Subcutaneous abdominal adipose tissue (tissue), 5 donors: Measurements from ENCODE around the gene RAB5A.
"Not testable (repeated sequence)": the region's sequence is repeated elsewhere in the genome, so short reads cannot be mapped to it uniquely, and the experiment has no call there.

ENCODE experiments used
- H3K27ac ChIP-seq: one replicate; pipeline ENCODE4 v1.7.0; 2013; ENCODE audit warnings: low read depth, mild to moderate bottlenecking, inconsistent platforms, low read length, moderate library complexity
- H3K27me3 ChIP-seq, 5 donors: one replicate each; pipeline ENCODE4 v1.7.0; 2013; ENCODE audit warnings: low read length in 5 of 5, inconsistent platforms in 1 of 5; ENCODE audit not compliant: control insufficient read depth in 5 of 5, insufficient read depth in 4 of 5
- H3K36me3 ChIP-seq, 5 donors: one replicate each; pipeline ENCODE4 v1.7.0; 2013; ENCODE audit warnings: low read length in 5 of 5; ENCODE audit not compliant: control insufficient read depth in 5 of 5, insufficient read depth in 5 of 5
- H3K4me1 ChIP-seq, 5 donors: one replicate each; pipeline ENCODE4 v1.7.0; 2013; ENCODE audit warnings: low read length in 5 of 5, mild to moderate bottlenecking in 3 of 5, moderate library complexity in 1 of 5; ENCODE audit not compliant: control insufficient read depth in 5 of 5, insufficient read depth in 5 of 5
- H3K4me3 ChIP-seq, 5 donors: one replicate each; pipeline ENCODE4 v1.7.0; 2013; ENCODE audit warnings: low read length in 5 of 5, low read depth in 1 of 5
- H3K9ac ChIP-seq, 5 donors: one replicate each; pipeline ENCODE4 v1.7.0; 2013; ENCODE audit warnings: low read length in 5 of 5, mild to moderate bottlenecking in 4 of 5, moderate library complexity in 3 of 5
- H3K9me3 ChIP-seq, 5 donors: one replicate each; pipeline ENCODE4 v1.7.0; 2013; ENCODE audit warnings: low read length in 5 of 5; ENCODE audit not compliant: control insufficient read depth in 5 of 5
- donor health status: healthy.
- donor health status: healthy.
- donor health status: healthy.
- donor health status: healthy.
- donor health status: healthy.

Gene RAB5A, protein sequence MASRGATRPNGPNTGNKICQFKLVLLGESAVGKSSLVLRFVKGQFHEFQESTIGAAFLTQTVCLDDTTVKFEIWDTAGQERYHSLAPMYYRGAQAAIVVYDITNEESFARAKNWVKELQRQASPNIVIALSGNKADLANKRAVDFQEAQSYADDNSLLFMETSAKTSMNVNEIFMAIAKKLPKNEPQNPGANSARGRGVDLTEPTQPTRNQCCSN

DNA sequence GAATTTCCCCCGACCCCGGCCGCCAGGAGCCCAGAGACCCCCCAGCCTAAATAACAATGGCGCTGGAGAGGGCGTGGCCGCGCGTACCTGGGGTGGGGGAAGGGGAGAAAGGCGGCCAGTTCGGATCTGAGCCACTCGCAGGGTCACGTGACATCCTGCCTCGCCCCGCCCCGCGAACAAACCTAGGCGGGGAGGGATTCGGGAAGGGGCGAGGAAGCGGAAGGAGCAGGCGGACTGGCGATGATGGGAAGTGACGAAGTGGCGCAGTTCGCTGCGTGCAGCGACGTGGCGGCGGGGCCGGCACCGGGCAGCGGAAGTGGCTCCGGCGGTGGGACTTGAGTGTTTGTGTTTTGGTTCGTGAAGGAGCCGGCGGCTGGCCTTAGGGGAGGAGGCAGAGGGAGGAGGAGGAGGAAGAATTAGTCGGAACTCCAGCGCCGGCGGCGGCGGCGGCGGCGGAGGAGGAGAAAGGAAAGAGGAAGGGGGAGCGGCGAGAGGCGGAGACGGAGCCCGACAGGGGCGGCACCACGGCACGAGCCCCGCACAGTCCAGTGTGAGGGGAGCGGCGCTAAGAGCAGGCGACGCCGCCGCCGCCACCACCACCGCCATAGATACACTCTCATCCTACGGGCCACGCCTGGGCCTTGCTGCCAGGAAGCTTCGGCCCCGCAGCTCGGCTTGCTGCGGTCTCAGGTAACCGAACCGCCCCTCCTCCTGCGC lies at the start of gene RAB5A:
Gene RAB5A (plus strand): TSS at position 266 of the 717 bp plus-strand sequence. CDS start 3,802 bp downstream, outside the sequence.
- peak within 1 kb of the TSS; percentile 88 to 100 (median 99) for H3K9ac ChIP-seq
- H3K9me3 ChIP-seq = no peaks in the 10 kb centered on the region
- H3K27ac ChIP-seq = peak within 1 kb of the TSS; percentile 97
- peaks cover 5 to 13% (median 7%) of the 10 kb centered on the region in 5 donors for H3K36me3 ChIP-seq
- H3K4me3 ChIP-seq = peak within 1 kb of the TSS; percentile 74 to 99 (median 90)
- no peaks in the 10 kb centered on the region for H3K27me3 ChIP-seq
- peaks cover 0 to 46% (median 31%) of the 10 kb centered on the region in 5 donors for H3K4me1 ChIP-seq

DNA sequence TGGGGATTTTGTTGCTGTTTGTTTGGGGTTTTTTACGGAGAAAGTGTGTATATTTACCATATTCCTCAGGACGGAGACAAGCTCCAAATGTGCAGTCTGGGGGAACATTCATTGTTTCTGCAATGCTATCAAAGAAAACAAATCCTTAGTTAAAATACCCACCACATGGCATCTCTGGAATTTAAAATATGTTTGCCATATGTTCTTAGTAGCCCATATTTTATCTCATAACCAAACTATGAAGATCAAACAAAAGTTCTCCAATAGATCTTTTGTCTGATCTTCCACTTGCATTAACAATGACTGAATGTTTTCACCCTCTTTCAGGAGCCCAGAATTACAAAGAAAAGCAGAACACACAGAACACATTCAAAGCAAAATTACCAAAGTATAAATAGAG lies 48.2 kb upstream of the RAB5A start:
- H3K4me1 ChIP-seq = no peaks in the 10 kb centered on the region
- no peak overlapping the region for H3K9ac ChIP-seq

DNA sequence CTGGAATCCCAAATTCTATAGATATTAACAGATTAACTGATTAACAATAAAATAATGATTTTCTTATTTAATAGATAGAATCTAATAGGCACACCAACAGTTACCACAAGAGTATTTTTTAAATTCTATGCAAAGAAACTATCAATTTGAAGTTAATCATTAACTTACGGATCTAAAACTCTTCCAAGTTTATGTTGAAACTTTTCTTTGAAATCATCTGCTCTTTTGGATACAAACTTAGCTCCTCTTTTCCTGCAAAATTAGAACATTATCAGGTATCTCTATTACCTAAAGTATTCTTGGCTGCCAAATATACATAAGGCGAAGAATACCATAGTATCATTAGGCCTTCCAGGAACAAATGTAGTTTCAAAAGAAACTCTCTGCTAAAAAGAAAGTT lies 47.6 kb upstream of the RAB5A start:
- Histone ChIP-seq H3K36me3 (peaks cover 0 to 4% (median 0%) of the 10 kb centered on the region in 5 donors), H3K4me1 (no peaks in the 10 kb centered on the region), H3K9me3 (no peaks in the 10 kb centered on the region), H3K9ac (no peak overlapping the region), H3K27ac (no peak overlapping the region), H3K4me3 (no peak overlapping the region), H3K27me3 (no peaks in the 10 kb centered on the region)

More for the DNA sequence above, 48.2 kb upstream of the RAB5A start:
- H3K4me3 ChIP-seq = no peak overlapping the region
- no peaks in the 10 kb centered on the region for H3K27me3 ChIP-seq
- H3K9me3 ChIP-seq = no peaks in the 10 kb centered on the region
- no peak overlapping the region for H3K27ac ChIP-seq
- H3K36me3 ChIP-seq = peaks cover 0 to 4% (median 0%) of the 10 kb centered on the region in 5 donors

DNA sequence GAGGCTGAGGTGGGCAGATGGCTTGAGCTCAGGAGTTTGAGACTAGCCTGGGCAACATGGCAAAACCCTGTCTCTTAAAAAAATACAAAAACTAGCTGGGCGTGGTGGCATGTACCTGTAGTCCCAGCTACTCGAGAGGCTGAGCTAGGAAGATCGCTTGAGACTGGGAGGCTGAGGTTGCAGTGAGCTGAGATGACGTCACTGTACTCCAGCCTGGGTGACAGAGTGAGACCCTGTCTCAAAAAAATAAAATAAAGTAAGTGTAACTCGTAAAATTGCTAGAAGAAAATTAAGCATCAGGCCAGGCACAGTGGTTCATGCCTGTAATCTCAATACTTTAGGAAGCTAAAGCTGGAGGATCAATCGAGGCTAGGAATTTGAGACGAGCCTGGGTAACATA lies 47.1 kb upstream of the RAB5A start:
- not testable (repeated sequence) for H3K9me3 ChIP-seq, H3K9ac ChIP-seq

DNA sequence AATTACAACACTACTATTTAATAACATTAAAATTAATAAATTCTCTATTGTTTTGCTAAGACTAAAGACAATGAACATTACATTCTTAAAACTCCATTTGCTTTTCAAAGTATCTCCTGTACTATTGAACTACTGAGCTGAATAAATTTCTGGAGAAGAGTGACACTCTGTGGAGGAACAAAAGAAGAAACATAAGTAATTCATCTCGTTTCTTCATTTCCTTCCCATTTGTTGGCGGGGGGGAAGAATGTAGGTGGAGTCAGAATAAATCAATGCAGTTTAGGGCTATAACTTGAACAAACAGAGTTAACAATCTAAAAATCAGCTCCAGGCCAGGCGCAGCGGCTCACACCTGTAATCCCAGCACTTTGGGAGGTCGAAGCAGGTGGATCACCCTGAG lies 45.6 kb upstream of the RAB5A start:
- Histone ChIP-seq H3K9me3 (no peaks in the 10 kb centered on the region), H3K4me3 (no peak overlapping the region), H3K36me3 (peaks cover 0 to 3% (median 0%) of the 10 kb centered on the region in 5 donors), H3K9ac (no peak overlapping the region), H3K27me3 (no peaks in the 10 kb centered on the region), H3K4me1 (no peaks in the 10 kb centered on the region), H3K27ac (no peak overlapping the region)

More for the DNA sequence above, 47.1 kb upstream of the RAB5A start:
- H3K4me1 ChIP-seq, H3K27me3 ChIP-seq, H3K4me3 ChIP-seq, H3K27ac ChIP-seq, H3K36me3 ChIP-seq: not testable (repeated sequence)

DNA sequence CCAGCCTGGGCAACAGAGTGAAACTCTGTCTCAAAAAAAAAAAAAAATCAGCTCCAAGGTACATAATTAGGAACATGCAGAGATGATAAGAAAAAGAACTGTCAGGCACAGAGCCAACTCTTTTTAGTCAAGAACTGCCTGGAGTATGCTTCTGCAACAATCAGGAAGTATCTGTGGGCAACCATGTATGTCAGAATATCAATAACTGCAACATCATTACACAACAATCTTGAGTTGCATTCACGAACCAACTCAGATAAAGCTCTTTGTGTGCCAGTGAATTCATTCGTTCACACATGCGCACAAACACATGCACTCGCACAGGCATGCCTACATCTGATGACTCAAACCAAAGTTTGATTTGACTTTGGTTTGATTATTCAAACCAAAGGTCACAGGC lies 45.0 kb upstream of the RAB5A start:
- no peaks in the 10 kb centered on the region for H3K4me1 ChIP-seq
- H3K27ac ChIP-seq = no peak overlapping the region
- no peak overlapping the region for H3K4me3 ChIP-seq
- no peak overlapping the region for H3K9ac ChIP-seq
- H3K27me3 ChIP-seq = no peaks in the 10 kb centered on the region
- H3K9me3 ChIP-seq = peaks cover 0 to 3% (median 0%) of the 10 kb centered on the region in 5 donors
- no peaks in the 10 kb centered on the region for H3K36me3 ChIP-seq

DNA sequence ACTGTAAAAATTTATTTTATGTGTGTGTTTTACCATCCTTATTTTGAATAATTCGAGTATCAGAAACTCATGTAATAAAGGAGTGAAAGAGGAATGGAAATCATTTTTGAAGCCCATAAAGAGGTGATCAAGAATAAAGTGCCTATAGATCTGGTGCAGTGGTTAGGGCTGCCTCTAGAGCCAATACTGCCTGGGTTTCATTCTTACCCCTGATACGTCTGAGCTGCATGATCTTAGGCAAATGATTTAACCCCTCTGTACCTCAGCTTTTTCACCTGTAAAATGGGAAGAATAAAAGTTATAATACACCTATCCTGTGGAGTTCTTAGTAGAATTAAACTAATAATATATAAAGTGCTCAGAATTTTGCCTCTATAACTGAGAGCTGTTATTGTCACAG lies 43.2 kb upstream of the RAB5A start:
- no peak overlapping the region for H3K4me3 ChIP-seq
- H3K4me1 ChIP-seq = no peaks in the 10 kb centered on the region
- no peaks in the 10 kb centered on the region for H3K36me3 ChIP-seq
- H3K27ac ChIP-seq = no peak overlapping the region
- H3K27me3 ChIP-seq = no peaks in the 10 kb centered on the region
- no peak overlapping the region for H3K9ac ChIP-seq
- H3K9me3 ChIP-seq = peaks cover 0 to 3% (median 0%) of the 10 kb centered on the region in 5 donors

DNA sequence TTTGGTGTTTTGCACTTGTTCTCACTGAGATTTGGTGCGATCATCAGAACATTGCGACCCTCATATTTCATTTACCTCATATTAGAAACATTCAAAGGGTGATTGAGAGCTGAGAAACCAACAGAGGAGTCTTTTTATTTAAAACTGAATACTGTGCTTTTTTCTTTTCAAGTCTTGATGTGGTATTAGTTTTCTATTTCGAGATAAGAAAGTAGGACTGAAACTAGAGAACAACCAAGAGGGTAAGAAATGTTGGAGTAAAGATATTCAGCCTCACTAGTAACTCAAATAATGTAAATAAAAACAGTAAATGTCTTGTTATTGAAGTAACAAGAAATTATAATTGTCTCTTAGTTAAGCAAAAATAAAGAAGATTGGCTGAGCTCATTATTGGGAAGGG lies 39.4 kb upstream of the RAB5A start:
- no peak overlapping the region for H3K9ac ChIP-seq
- no peaks in the 10 kb centered on the region for H3K27me3 ChIP-seq
- peaks cover 0 to 3% (median 0%) of the 10 kb centered on the region in 5 donors for H3K36me3 ChIP-seq
- H3K4me1 ChIP-seq = no peaks in the 10 kb centered on the region
- no peak overlapping the region for H3K27ac ChIP-seq
- peaks cover 0 to 3% (median 0%) of the 10 kb centered on the region in 5 donors for H3K9me3 ChIP-seq
- no peak overlapping the region for H3K4me3 ChIP-seq

DNA sequence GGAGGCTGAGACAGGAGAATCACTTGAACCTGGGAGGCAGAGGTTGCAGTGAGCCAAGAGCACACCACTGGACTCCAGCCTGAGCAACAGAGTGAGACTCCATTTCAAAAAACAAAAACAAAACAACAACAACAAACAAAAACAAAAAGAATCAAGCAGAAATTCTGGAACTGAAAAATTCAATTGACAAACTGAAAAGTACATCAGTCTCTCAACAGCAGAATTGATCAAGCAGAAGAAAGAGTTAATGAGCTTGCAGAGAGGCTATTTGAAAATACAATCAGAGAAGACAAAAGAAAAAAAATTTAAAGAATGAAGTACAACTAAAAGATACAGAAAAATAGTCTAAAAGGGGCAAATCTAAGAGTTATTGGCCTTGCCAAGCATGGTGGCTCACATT lies 35.4 kb upstream of the RAB5A start:
- Histone ChIP-seq H3K27me3 (no peaks in the 10 kb centered on the region), H3K9me3 (peaks cover 0 to 9% (median 0%) of the 10 kb centered on the region in 5 donors)

DNA sequence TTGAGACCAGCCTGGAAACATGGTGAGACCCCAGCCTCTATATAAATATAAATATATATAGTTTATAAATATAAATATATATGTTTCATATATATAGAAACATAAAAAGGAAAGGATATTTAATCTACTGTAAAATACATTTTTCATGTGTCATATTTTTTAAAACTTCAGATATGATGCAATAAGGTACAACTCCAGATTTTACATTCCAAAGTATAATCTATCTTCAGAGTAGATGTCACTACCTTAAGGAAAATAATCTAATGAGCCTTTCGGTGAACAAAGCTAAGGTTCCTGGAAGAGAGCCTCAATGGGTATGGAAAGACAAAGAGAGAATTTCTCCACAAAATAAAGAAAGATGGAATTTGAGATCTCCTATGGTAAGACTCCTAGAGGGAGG lies 29.7 kb upstream of the RAB5A start:
- peaks cover 0 to 7% (median 0%) of the 10 kb centered on the region in 5 donors for H3K36me3 ChIP-seq
- H3K27ac ChIP-seq = no peak overlapping the region

More for the DNA sequence above, 35.4 kb upstream of the RAB5A start:
- no peak overlapping the region for H3K9ac ChIP-seq
- H3K36me3 ChIP-seq = peaks cover 0 to 5% (median 0%) of the 10 kb centered on the region in 5 donors
- H3K27ac ChIP-seq = no peak overlapping the region
- H3K4me1 ChIP-seq = no peaks in the 10 kb centered on the region
- H3K4me3 ChIP-seq = no peak overlapping the region

More for the DNA sequence above, 29.7 kb upstream of the RAB5A start:
- Histone ChIP-seq H3K4me1 (no peaks in the 10 kb centered on the region), H3K9me3 (peaks cover 0 to 5% (median 0%) of the 10 kb centered on the region in 5 donors), H3K4me3 (no peak overlapping the region), H3K27me3 (no peaks in the 10 kb centered on the region), H3K9ac (no peak overlapping the region)
